H1 (cell line): ENCODE measurements around the gene TXK.

Source experiments
- BRCA1 ChIP-seq: IDR thresholded peaks from 2 replicates; pipeline ENCODE4 v1.6.1; 2012; ENCODE audit warnings: low read depth, low read length, improper control_type of control experiment
- CHD7 ChIP-seq: fragments of 300-600 bp; sonication (generic); IDR thresholded peaks from 2 replicates; pipeline ENCODE4 v1.7.1; 2012; ENCODE audit warnings: low read length, moderate library complexity, mild to moderate bottlenecking, inconsistent platforms; ENCODE audit not compliant: insufficient replicate concordance
- CTCF ChIP-seq, 3 experiments: IDR thresholded peaks; 1 replicate in 2 of 3; 2 replicates in 1 of 3; pipeline versions ENCODE4 v1.5.1 to v1.6.1; 2011; ENCODE audit warnings: low read length in 3 of 3, mild to moderate bottlenecking in 3 of 3, inconsistent platforms in 2 of 3, low read depth in 1 of 3, moderate library complexity in 1 of 3; ENCODE audit not compliant: insufficient read depth in 1 of 3; ENCODE audit errors: control extremely low read depth in 1 of 3
- EZH2 ChIP-seq: fragments of 200-600 bp; sonication (generic); IDR thresholded peaks from 2 replicates; pipeline ENCODE4 v1.7.1; 2012; ENCODE audit warnings: low read depth, mild to moderate bottlenecking, moderate library complexity, low read length, inconsistent platforms; ENCODE audit not compliant: severe bottlenecking
- MAX ChIP-seq: IDR thresholded peaks from 2 replicates; pipeline ENCODE4 v1.6.1; 2012; ENCODE audit warnings: inconsistent platforms
- NRF1 ChIP-seq: IDR thresholded peaks from 2 replicates; pipeline ENCODE4 v1.6.1; 2011; ENCODE audit warnings: mild to moderate bottlenecking, low read depth, low read length, improper control_type of control experiment
- POLR2A ChIP-seq, 2 experiments: IDR thresholded peaks; 1 replicate in 1 of 2; 2 replicates in 1 of 2; pipeline ENCODE4 v1.6.1; 2011; ENCODE audit warnings: low read depth in 2 of 2, low read length in 2 of 2, mild to moderate bottlenecking in 2 of 2; ENCODE audit errors: control extremely low read depth in 1 of 2
- RFX5 ChIP-seq: IDR thresholded peaks from 2 replicates; pipeline ENCODE4 v1.6.1; 2011; ENCODE audit warnings: low read depth, low read length, improper control_type of control experiment, borderline replicate concordance
- SIRT6 ChIP-seq: IDR thresholded peaks from one replicate; pipeline ENCODE4 v1.7.1; 2012; ENCODE audit warnings: low read length, inconsistent platforms
- USF2 ChIP-seq: IDR thresholded peaks from 2 replicates; pipeline ENCODE4 v1.6.1; 2011; ENCODE audit warnings: low read length, improper control_type of control experiment

- TF ChIP-seq EZH2 (no peak), MAX (no peak), SIRT6 (no peak), USF2 (no peak), RFX5 (no peak), CTCF (IDR thresholded peaks at IDR 0.05; ENCODE audit: control extremely low read depth in 1 of 3, insufficient read depth in 1 of 3, low read depth in 1 of 3, low read length in 3 of 3) (no peak), CHD7 (no peak), POLR2A (IDR thresholded peaks at IDR 0.05; ENCODE audit: control extremely low read depth in 1 of 2, low read depth in 2 of 2, low read length in 2 of 2) (no peak), BRCA1 (no peak), NRF1 (no peak)
Observed at GRCh38 chr4:48093991-48094416, 40.0 kb downstream of the TXK start.
